Calu3 (cell line): ENCODE data around the gene TMEM52. TPM values are rescaled to one million over a fixed set of nuclear protein-coding genes. Genes with fewer than 3 reads are reported as not detected.

ENCODE experiments used
- BruUV-seq: library from RNA; stranded (reverse); fragments of 400-500 nt; replicated peaks from 2 replicates; lab custom pipeline; 2021; lab: Mats Ljungman, UMichigan
- CTCF ChIA-PET: fragments of 300-600 bp; sonication (Branson Sonifier 250); formaldehyde crosslinking; loops from one replicate; lab custom pipeline; 2022; ENCODE audit warnings: antibody characterized with exemption; lab: Charles Lee
- DNase-seq: peaks from one replicate; pipeline ENCODE4 v3.0.0; 2022
- H3K27ac Mint-ChIP-seq: one replicate; pipeline ENCODE4 v1.8.0; 2022; ENCODE audit warnings: mixed read lengths; ENCODE audit not compliant: unreplicated experiment
- H3K27me3 Mint-ChIP-seq: one replicate; pipeline ENCODE4 v1.8.0; 2022; ENCODE audit warnings: mixed read lengths; ENCODE audit not compliant: unreplicated experiment
- H3K36me3 Mint-ChIP-seq: one replicate; pipeline ENCODE4 v1.8.0; 2022; ENCODE audit warnings: mild to moderate bottlenecking, moderate library complexity, mixed read lengths; ENCODE audit not compliant: insufficient read depth, unreplicated experiment
- H3K4me1 Mint-ChIP-seq: one replicate; pipeline ENCODE4 v1.8.0; 2022; ENCODE audit warnings: mild to moderate bottlenecking, low read depth, mixed read lengths; ENCODE audit not compliant: unreplicated experiment
- H3K4me3 Mint-ChIP-seq: one replicate; pipeline ENCODE4 v1.8.0; 2022; ENCODE audit warnings: mild to moderate bottlenecking, low read depth, moderate library complexity, mixed read lengths; ENCODE audit not compliant: unreplicated experiment
- H3K9me3 Mint-ChIP-seq: one replicate; pipeline ENCODE4 v1.8.0; 2022; ENCODE audit warnings: low read depth, mixed read lengths; ENCODE audit not compliant: unreplicated experiment
- intact Hi-C: fragments of 100-400 bp; cut with micrococcal nuclease; formaldehyde crosslinking; loops from one replicate; pipeline ENCODE4 v1.10.0; 2022; ENCODE audit not compliant: unreplicated experiment
- total RNA-seq: library from RNA; stranded (reverse); gene quantifications from 2 replicates; pipeline ENCODE4 v1.2.3, GENCODE V29; 2022
- TF ChIP-seq, protein P1 (sequence below): fragments of 200-600 bp; IDR thresholded peaks from one replicate; pipeline ENCODE4 v1.8.0; 2022; ENCODE audit warnings: antibody characterized with exemption; ENCODE audit not compliant: unreplicated experiment

TMEM52 gene
- total RNA-seq, 1 experiment from 2014 or later = 1.1 TPM

DNA sequence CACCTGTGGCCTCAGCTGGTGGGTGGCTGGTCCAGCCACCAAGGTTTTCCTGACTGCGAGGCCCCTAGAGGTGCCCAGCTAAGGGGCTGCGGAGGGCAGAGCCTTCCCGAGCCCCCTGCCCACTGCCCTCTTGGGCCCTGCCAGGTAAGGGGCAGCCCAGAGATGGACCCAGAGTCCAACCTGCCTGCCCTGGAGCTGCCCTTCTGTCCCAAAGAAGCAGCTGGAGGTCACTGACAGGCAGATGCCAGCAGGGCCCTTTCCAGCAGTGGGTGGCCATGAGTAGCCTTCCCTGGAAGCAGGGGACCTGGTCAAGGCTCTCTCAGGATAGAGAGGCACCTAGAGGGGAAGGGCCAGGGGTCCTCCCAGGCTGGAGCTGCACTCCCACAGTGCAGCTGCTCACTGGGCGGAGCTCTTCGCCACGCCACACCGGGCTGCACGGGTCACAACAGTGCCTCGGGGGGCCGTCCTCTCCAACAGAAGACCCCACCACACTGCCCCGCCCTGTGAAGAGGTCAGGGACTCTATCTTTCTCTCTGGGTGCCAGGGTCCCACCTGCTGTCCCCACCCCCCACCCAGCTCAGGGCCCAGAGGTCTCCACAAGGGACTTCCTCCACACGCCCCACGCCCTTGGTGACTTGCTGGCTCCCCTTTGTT lies 17.3 kb downstream of the TMEM52 start:
- CTCF ChIA-PET = no interaction called here

DNA sequence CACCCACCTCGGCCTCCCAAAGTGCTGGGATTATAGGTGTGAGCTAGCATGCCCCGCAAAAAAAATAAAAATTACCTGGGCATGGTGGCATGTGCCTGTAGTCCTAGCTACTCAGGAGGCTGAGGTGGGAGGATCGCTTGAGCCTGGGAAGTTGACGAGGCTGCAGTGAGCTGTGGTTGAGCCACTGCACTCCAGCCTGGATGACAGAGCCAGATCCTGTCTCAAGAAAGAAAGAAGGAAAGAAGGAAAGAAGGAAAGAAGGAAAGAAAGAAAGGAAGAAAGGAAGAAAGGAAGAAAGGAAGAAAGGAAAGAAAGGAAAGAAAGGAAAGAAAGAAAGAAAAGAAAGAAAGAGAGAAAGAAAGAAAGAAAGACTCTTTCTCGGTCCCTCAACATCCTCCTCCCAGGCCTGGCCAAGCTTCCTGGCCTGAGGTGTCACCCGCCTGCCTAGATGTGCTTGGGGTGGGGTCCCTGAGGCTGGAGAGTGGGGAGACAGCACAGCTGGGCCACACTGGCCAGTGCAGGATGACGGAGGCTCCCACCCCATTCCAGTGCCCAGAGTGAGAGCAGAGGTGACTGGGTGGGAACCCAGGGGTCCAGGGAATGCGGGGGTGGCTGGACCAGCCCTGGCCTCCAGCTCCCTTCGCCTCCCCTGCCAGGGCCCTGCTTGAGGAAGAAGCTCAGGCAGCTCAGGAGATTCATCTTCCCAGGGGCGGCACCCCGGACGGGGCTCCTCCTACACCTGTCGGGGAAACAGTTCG lies 18.0 kb downstream of the TMEM52 start:
- TF ChIP-seq, protein P1, sequence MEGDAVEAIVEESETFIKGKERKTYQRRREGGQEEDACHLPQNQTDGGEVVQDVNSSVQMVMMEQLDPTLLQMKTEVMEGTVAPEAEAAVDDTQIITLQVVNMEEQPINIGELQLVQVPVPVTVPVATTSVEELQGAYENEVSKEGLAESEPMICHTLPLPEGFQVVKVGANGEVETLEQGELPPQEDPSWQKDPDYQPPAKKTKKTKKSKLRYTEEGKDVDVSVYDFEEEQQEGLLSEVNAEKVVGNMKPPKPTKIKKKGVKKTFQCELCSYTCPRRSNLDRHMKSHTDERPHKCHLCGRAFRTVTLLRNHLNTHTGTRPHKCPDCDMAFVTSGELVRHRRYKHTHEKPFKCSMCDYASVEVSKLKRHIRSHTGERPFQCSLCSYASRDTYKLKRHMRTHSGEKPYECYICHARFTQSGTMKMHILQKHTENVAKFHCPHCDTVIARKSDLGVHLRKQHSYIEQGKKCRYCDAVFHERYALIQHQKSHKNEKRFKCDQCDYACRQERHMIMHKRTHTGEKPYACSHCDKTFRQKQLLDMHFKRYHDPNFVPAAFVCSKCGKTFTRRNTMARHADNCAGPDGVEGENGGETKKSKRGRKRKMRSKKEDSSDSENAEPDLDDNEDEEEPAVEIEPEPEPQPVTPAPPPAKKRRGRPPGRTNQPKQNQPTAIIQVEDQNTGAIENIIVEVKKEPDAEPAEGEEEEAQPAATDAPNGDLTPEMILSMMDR = no peak
- H3K36me3 Mint-ChIP-seq = no peaks in the 10 kb centered on the region
- H3K9me3 Mint-ChIP-seq = no peaks in the 10 kb centered on the region
- H3K27ac Mint-ChIP-seq = no peak overlapping the region
- intact Hi-C loops = loop anchor here (10.0 kb wide), 1 partner anchor 116 kb away; no protein-coding TSS in a partner anchor
- no TSS peak for BruUV-seq
- H3K4me1 Mint-ChIP-seq = no peaks in the 10 kb centered on the region
- CTCF ChIA-PET = interaction anchor here (0.6 to 1.4 kb wide), 2 partner anchors 8 to 94 kb away, joined by 4 to 7 read pairs; no protein-coding TSS in a partner anchor
- H3K27me3 Mint-ChIP-seq = no peaks in the 10 kb centered on the region
- no peak overlapping the region for H3K4me3 Mint-ChIP-seq
- no peak for DNase-seq

More for the DNA sequence above, 17.3 kb downstream of the TMEM52 start:
- no peaks in the 10 kb centered on the region for H3K4me1 Mint-ChIP-seq
- no peak overlapping the region for H3K4me3 Mint-ChIP-seq
- no peaks in the 10 kb centered on the region for H3K9me3 Mint-ChIP-seq
- no peak overlapping the region for H3K27ac Mint-ChIP-seq
- no peak for DNase-seq
- H3K36me3 Mint-ChIP-seq = no peaks in the 10 kb centered on the region
- intact Hi-C loops = loop anchor here (10.0 kb wide), 1 partner anchor 117 kb away; no protein-coding TSS in a partner anchor
- H3K27me3 Mint-ChIP-seq = no peaks in the 10 kb centered on the region
- TF ChIP-seq, protein P1 = no peak
- no TSS peak for BruUV-seq

- Mint-ChIP-seq H3K4me3 (no peak overlapping the region), H3K4me1 (peaks cover 2% of the 10 kb centered on the region), H3K36me3 (peaks cover 2% of the 10 kb centered on the region), H3K27me3 (no peaks in the 10 kb centered on the region), H3K27ac (no peak overlapping the region), H3K9me3 (no peaks in the 10 kb centered on the region)
- BruUV-seq = no TSS peak
- TF ChIP-seq, protein P1 = no peak
- no peak for DNase-seq
- intact Hi-C loops = loop anchor here (10.0 kb wide), 1 partner anchor 115 kb away; no protein-coding TSS in a partner anchor
- CTCF ChIA-PET = interaction anchor here (1.4 kb wide), 1 partner anchor 9 kb away, joined by 4 read pairs; no protein-coding TSS in a partner anchor
These were observed 19.1 kb downstream of the TMEM52 start for GRCh38 chr1:1899967-1900327.

GRCh38 chr1:1899266-1899966 lies 19.7 kb downstream of the TMEM52 start:
- TF ChIP-seq, protein P1 = no peak
- no peaks in the 10 kb centered on the region for H3K27me3 Mint-ChIP-seq
- BruUV-seq = no TSS peak
- peak; percentile 42 for DNase-seq
- intact Hi-C loops = no loop called here
- peaks cover 7% of the 10 kb centered on the region for H3K36me3 Mint-ChIP-seq
- no peaks in the 10 kb centered on the region for H3K9me3 Mint-ChIP-seq
- CTCF ChIA-PET = interaction anchor here (1.5 kb wide), 1 partner anchor 9 kb away, joined by 6 read pairs; no protein-coding TSS in a partner anchor
- H3K4me3 Mint-ChIP-seq = no peak overlapping the region
- H3K4me1 Mint-ChIP-seq = peaks cover 7% of the 10 kb centered on the region
- H3K27ac Mint-ChIP-seq = no peak overlapping the region
